Thoracic aorta (tissue), 2 donors: ENCODE data around the gene SLC29A1. TPM values are rescaled to one million over a fixed set of nuclear protein-coding genes. Genes with fewer than 3 reads are reported as not detected.

Experiments
- ATAC-seq: fragments of 150-250 bp; one replicate; pipeline ENCODE4 v1.8.0; 2017; ENCODE audit warnings: low read depth; ENCODE audit not compliant: insufficient number of reproducible peaks, low FRiP score
- DNase-seq: peaks from one replicate; pipeline ENCODE4 v3.0.0-alpha.2; 2020; ENCODE audit warnings: low spot score
- H3K27ac ChIP-seq, 2 donors: fragments of 200-600 bp; sonication (generic); 1 replicate in 1 of 2; 2 replicates in 1 of 2; pipeline ENCODE4 v1.5.1; 2016; ENCODE audit warnings: mild to moderate bottlenecking in 2 of 2, moderate library complexity in 2 of 2
- H3K27me3 ChIP-seq: fragments of 200-600 bp; sonication (generic); replicated peaks from 2 replicates; pipeline ENCODE4 v1.6.0; 2016; ENCODE audit warnings: mild to moderate bottlenecking; ENCODE audit not compliant: insufficient read depth
- H3K36me3 ChIP-seq: fragments of 200-600 bp; sonication (generic); one replicate; pipeline ENCODE4 v1.5.1; 2016
- H3K4me1 ChIP-seq, 2 donors: fragments of 200-600 bp; sonication (generic); 1 replicate in 1 of 2; 2 replicates in 1 of 2; pipeline versions ENCODE4 v1.5.1 to v1.6.0; 2016; ENCODE audit warnings: low read depth in 2 of 2, mild to moderate bottlenecking in 1 of 2; ENCODE audit not compliant: control insufficient read depth in 1 of 2
- H3K4me3 ChIP-seq: fragments of 200-600 bp; sonication (generic); 2 replicates; pipeline ENCODE4 v1.5.1; 2016; ENCODE audit warnings: mild to moderate bottlenecking
- H3K9me3 ChIP-seq: fragments of 200-600 bp; sonication (generic); 2 replicates; pipeline ENCODE4 v1.5.1; 2016
- CTCF ChIP-seq: fragments of 200-600 bp; sonication (generic); IDR thresholded peaks from one replicate; pipeline ENCODE4 v1.5.1; 2019; ENCODE audit warnings: antibody characterized with exemption
- total RNA-seq, 2 donors: library from RNA; depleted of rRNA; stranded (reverse); fragments of >200 nt; gene quantifications; one replicate each; pipeline versions ENCODE4 v1.1.0 to v1.2.3, GENCODE V29; 2016

The SLC29A1 gene
- total RNA-seq, 2 donors from 2014 or later, result 132 to 172 TPM

GRCh38 chr6:44247338-44248302, 24.2 kb downstream of the SLC29A1 start:
- peaks cover 35% of the 10 kb centered on the region for H3K36me3 ChIP-seq
- no peaks in the 10 kb centered on the region for H3K9me3 ChIP-seq
- peak overlapping the region; percentile 95 for H3K4me3 ChIP-seq
- H3K27me3 ChIP-seq, result no peaks in the 10 kb centered on the region
- H3K27ac ChIP-seq, result peak overlapping the region; percentile 92 to 95
- H3K4me1 ChIP-seq, result peaks cover 3 to 33% of the 10 kb centered on the region in 2 donors
- DNase-seq (no peak), ATAC-seq (peak; percentile 50)
- TF ChIP-seq CTCF, result no peak

DNA sequence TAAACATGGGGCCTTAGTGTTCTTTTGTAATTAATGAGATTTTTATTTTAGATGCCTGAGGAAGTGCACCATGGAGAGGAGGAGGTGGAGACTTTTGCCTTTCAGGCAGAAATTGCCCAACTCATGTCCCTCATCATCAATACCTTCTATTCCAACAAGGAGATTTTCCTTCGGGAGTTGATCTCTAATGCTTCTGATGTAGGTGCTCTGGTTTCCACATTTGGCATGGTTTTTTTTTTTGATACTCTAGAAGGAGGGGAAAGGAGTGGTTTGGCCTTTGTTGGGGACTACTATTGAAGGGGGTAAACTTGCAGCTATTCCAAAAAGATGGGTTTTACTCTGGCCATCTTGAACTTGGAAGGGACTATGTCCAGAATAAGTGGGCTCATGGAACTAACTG, 25.2 kb downstream of the SLC29A1 start:
- Histone ChIP-seq H3K9me3 (no peaks in the 10 kb centered on the region), H3K4me1 (peaks cover 3 to 33% of the 10 kb centered on the region in 2 donors), H3K27ac (peak overlapping the region in 1 of 2 donors; percentile 92), H3K4me3 (peak overlapping the region; percentile 95), H3K36me3 (peaks cover 43% of the 10 kb centered on the region), H3K27me3 (no peaks in the 10 kb centered on the region)
- no peak for DNase-seq
- TF ChIP-seq CTCF, result no peak
- no peak for ATAC-seq

GRCh38 chr6:44249082-44249748, 25.8 kb downstream of the SLC29A1 start:
- no peak for ATAC-seq
- Histone ChIP-seq H3K9me3 (no peaks in the 10 kb centered on the region), H3K27ac (no peak overlapping the region), H3K4me3 (peak overlapping the region; percentile 95), H3K4me1 (peaks cover 3 to 33% of the 10 kb centered on the region in 2 donors), H3K27me3 (no peaks in the 10 kb centered on the region), H3K36me3 (peaks cover 45% of the 10 kb centered on the region)
- no peak for TF ChIP-seq CTCF
- no peak for DNase-seq

- TF ChIP-seq CTCF, result no peak
- DNase-seq, result no peak
- peaks cover 54% of the 10 kb centered on the region for H3K36me3 ChIP-seq
- no peak overlapping the region for H3K27ac ChIP-seq
- H3K4me3 ChIP-seq, result no peak overlapping the region
- ATAC-seq, result no peak
- H3K4me1 ChIP-seq, result peaks cover 3 to 30% of the 10 kb centered on the region in 2 donors
- H3K9me3 ChIP-seq, result no peaks in the 10 kb centered on the region
- no peaks in the 10 kb centered on the region for H3K27me3 ChIP-seq
Observed at GRCh38 chr6:44250067-44250717, 26.8 kb downstream of the SLC29A1 start.

DNA sequence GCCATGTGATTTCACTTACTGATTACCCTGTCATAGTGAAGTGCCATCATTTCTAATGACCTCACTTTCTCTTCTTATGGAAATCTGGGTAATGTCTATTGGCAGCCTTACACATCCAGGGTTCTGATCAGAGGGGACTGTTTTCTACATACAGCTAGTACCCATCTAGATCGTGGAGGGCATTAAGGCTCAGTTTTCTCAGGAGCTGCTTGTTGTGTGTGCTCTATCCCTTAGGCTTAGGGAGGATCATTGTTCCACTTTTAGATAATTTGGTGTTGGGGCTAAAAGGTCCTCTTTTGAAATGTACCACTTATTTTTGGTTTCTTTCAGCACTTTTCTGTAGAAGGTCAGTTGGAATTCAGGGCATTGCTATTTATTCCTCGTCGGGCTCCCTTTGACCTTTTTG, 27.3 kb downstream of the SLC29A1 start:
- Histone ChIP-seq H3K27me3 (no peaks in the 10 kb centered on the region), H3K9me3 (no peaks in the 10 kb centered on the region), H3K4me3 (no peak overlapping the region), H3K27ac (no peak overlapping the region), H3K36me3 (peaks cover 54% of the 10 kb centered on the region), H3K4me1 (peaks cover 3 to 25% of the 10 kb centered on the region in 2 donors)
- no peak for TF ChIP-seq CTCF
- no peak for DNase-seq
- no peak for ATAC-seq
